SK-N-SH (cell line): ENCODE results near the gene FAM89B. TPM values are rescaled to one million over a fixed set of nuclear protein-coding genes. Genes with fewer than 3 reads are reported as not detected.

Experiments
- CTCF ChIA-PET: fragments of 300-600, 350-600 bp; formaldehyde crosslinking; extraction: SDS; loops from one replicate; lab custom pipeline; 2021; lab: Yijun Ruan, JAX
- POLR2A ChIA-PET: fragments of 350-600 bp; sonication (Branson Sonifier 250); formaldehyde crosslinking; extraction: SDS; loops from one replicate; lab custom pipeline; 2020; ENCODE audit warnings: antibody characterized with exemption, inconsistent platforms; lab: Yijun Ruan, JAX
- DNase-seq: peaks from one replicate; pipeline ENCODE4 v3.0.0; 2012
- H2AFZ ChIP-seq: fragments of 200-600 bp; sonication (generic); 2 replicates; pipeline ENCODE4 v1.8.1; 2016; ENCODE audit warnings: antibody characterized with exemption, mild to moderate bottlenecking, low read depth
- H3F3A ChIP-seq: fragments of 200-600 bp; sonication (generic); replicated peaks from 2 replicates; pipeline ENCODE3; 2016; ENCODE audit warnings: antibody characterized with exemption, mild to moderate bottlenecking; ENCODE audit not compliant: insufficient read depth
- H3K27ac ChIP-seq, 2 experiments: fragments of 200-500 bp in 1 of 2; fragments of 200-600 bp in 1 of 2; sonication (Bioruptor generic) in 1 of 2; sonication (generic), shearing (Covaris generic) in 1 of 2; 2 replicates each; pipeline versions ENCODE4 v1.5.1 to v1.6.1; 2014 to 2016; ENCODE audit warnings: low read depth in 2 of 2, inconsistent platforms in 1 of 2, low read length in 1 of 2, mild to moderate bottlenecking in 1 of 2, mixed read lengths in 1 of 2
- H3K27me3 ChIP-seq: fragments of 200-600 bp; sonication (generic), shearing (Covaris generic); 2 replicates; pipeline ENCODE4 v1.6.1; 2016; ENCODE audit warnings: mixed run types; ENCODE audit not compliant: insufficient read depth
- H3K36me3 ChIP-seq, 2 experiments: fragments of 200-500 bp in 1 of 2; fragments of 200-600 bp in 1 of 2; sonication (Bioruptor generic) in 1 of 2; sonication (generic) in 1 of 2; replicated peaks in 1 of 2; 2 replicates each; pipeline versions ENCODE3 to v1.5.1; 2014 to 2016; ENCODE audit warnings: low read length in 1 of 2, mild to moderate bottlenecking in 1 of 2; ENCODE audit not compliant: insufficient read depth in 2 of 2, control insufficient read depth in 1 of 2
- H3K4me1 ChIP-seq, 2 experiments: fragments of 200-500 bp in 1 of 2; fragments of 200-600 bp in 1 of 2; sonication (Bioruptor generic) in 1 of 2; sonication (generic), shearing (Covaris generic) in 1 of 2; 2 replicates each; pipeline versions ENCODE4 v1.5.1 to v1.6.1; 2014 to 2016; ENCODE audit warnings: low read depth in 1 of 2, low read length in 1 of 2, mixed run types in 1 of 2; ENCODE audit not compliant: insufficient read depth in 2 of 2, control insufficient read depth in 1 of 2
- H3K4me2 ChIP-seq: fragments of 200-600 bp; sonication (generic), shearing (Covaris generic); 2 replicates; pipeline ENCODE4 v1.6.1; 2017; ENCODE audit warnings: mixed run types
- H3K4me3 ChIP-seq, 2 experiments: fragments of 200-500 bp in 1 of 2; fragments of 200-600 bp in 1 of 2; sonication (Bioruptor generic) in 1 of 2; sonication (generic), shearing (Covaris generic) in 1 of 2; 2 replicates each; pipeline versions ENCODE4 v1.5.1 to v1.8.1; 2014 to 2016; ENCODE audit warnings: low read depth in 2 of 2, inconsistent platforms in 1 of 2, low read length in 1 of 2, mild to moderate bottlenecking in 1 of 2, mixed read lengths in 1 of 2, moderate library complexity in 1 of 2
- H3K79me2 ChIP-seq: fragments of 200-600 bp; sonication (generic); 2 replicates; pipeline ENCODE4 v1.8.1; 2017; ENCODE audit warnings: mild to moderate bottlenecking; ENCODE audit not compliant: insufficient read depth
- H3K9ac ChIP-seq: fragments of 200-600 bp; sonication (generic); 2 replicates; pipeline ENCODE4 v1.6.1; 2017; ENCODE audit warnings: mixed run types
- H3K9me2 ChIP-seq: fragments of 200-600 bp; sonication (generic); 2 replicates; pipeline ENCODE4 v1.6.1; 2017; ENCODE audit warnings: mixed run types
- H3K9me3 ChIP-seq: fragments of 200-600 bp; sonication (generic); 2 replicates; pipeline ENCODE4 v1.6.1; 2017; ENCODE audit warnings: mixed run types, mild to moderate bottlenecking, moderate library complexity
- H4K20me1 ChIP-seq: fragments of 200-600 bp; sonication (generic); 2 replicates; pipeline ENCODE4 v1.6.1; 2017; ENCODE audit warnings: mild to moderate bottlenecking, mixed run types; ENCODE audit not compliant: insufficient read depth
- CTCF ChIP-seq: fragments of 200-600 bp; sonication (generic); IDR thresholded peaks from 2 replicates; pipeline ENCODE4 v1.6.1; 2017; ENCODE audit warnings: antibody characterized with exemption, mild to moderate bottlenecking, moderate library complexity
- FOXM1 ChIP-seq: IDR thresholded peaks from 2 replicates; pipeline ENCODE4 v1.4.0; 2012; ENCODE audit warnings: low read depth, mild to moderate bottlenecking
- GATA2 ChIP-seq: sonication (generic); formaldehyde crosslinking; IDR thresholded peaks from 2 replicates; pipeline ENCODE4 v1.5.0; 2020; ENCODE audit warnings: mild to moderate bottlenecking, missing genetic modification reagents
- MEF2A ChIP-seq: IDR thresholded peaks from 2 replicates; pipeline ENCODE4 v1.4.0; 2012; ENCODE audit warnings: low read depth, borderline replicate concordance
- MXI1 ChIP-seq: IDR thresholded peaks from 2 replicates; pipeline ENCODE4 v1.6.1; 2012; ENCODE audit warnings: mild to moderate bottlenecking, low read depth, low read length, improper control_type of control experiment
- NRF1 ChIP-seq: IDR thresholded peaks from 2 replicates; pipeline ENCODE4 v1.6.1; 2012; ENCODE audit warnings: low read depth, mild to moderate bottlenecking, low read length
- PBX3 ChIP-seq: IDR thresholded peaks from 2 replicates; pipeline ENCODE4; 2012
- RAD21 ChIP-seq: IDR thresholded peaks from 2 replicates; pipeline ENCODE4 v1.6.1; 2012; ENCODE audit warnings: mild to moderate bottlenecking, low read length
- RFX5 ChIP-seq: IDR thresholded peaks from 2 replicates; pipeline ENCODE4 v1.6.1; 2012; ENCODE audit warnings: mild to moderate bottlenecking, improper control_type of control experiment, low read length
- RXRA ChIP-seq: IDR thresholded peaks from 2 replicates; pipeline ENCODE4 v1.4.0; 2012; ENCODE audit warnings: low read depth, mild to moderate bottlenecking, borderline replicate concordance
- SMC3 ChIP-seq: IDR thresholded peaks from 2 replicates; pipeline ENCODE4 v1.6.1; 2012; ENCODE audit warnings: low read depth, low read length, improper control_type of control experiment
- TAF1 ChIP-seq: IDR thresholded peaks from 2 replicates; pipeline ENCODE4 v1.6.1; 2012; ENCODE audit warnings: low read depth, mild to moderate bottlenecking, low read length, moderate library complexity, borderline replicate concordance
- USF2 ChIP-seq: fragments of 150-350 bp; IDR thresholded peaks from 2 replicates; pipeline ENCODE4 v1.6.1; 2017; ENCODE audit warnings: antibody characterized with exemption, low read length, low read depth, borderline replicate concordance
- WGBS: methylation state at CpG from one replicate; pipeline ENCODE4 v1.1.6; 2017; ENCODE audit warnings: low lambda C conversion rate; 5-methylcytosine and 5-hydroxymethylcytosine counted together
- polyA plus RNA-seq, 3 experiments: library from polyadenylated mRNA; depleted of rRNA; stranded (reverse); fragments of >200 nt; gene quantifications; 2 replicates each; pipeline ENCODE4 v1.2.3, GENCODE V29; 2012

The FAM89B gene
- polyA plus RNA-seq, 1 of the 3 experiments (the other 2 are of a cell fraction): 65.3 TPM

DNA sequence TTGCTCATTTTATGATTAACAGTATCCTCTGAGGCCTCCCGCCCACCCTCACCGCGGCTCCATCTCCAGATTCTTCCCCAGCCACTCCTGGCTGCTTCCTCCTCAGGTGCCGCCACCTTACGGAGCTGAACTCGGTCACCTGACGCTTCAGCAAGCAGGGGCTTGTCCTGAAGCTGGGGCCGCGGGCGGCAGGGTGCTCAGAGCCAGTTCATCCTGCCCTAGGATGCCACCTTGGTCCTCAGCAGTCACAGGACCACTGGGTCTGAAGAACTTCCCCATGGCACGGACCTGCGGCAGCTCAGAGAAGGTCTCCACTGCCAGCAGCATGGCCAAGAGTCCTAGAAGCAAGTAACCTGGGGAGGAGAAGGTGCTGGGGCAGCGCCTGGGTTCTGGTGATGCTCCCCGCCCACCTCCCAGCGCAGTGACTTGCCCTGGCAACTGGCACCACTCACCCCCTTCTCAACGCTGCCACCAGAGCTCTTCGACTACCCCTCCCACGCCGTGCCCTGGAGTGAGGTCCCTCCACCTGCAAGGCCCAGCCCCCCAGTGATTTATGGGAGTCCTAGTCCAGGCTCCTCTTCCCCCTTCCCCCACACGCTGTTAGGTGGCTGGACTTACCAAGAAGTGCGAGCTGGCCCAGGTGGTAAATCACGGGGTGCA lies 20.6 kb downstream of the FAM89B start:
- TF ChIP-seq PBX3: no peak
- no peak for TF ChIP-seq USF2
- no peak for TF ChIP-seq RFX5
- TF ChIP-seq MEF2A: no peak
- TF ChIP-seq NRF1: no peak
- TF ChIP-seq FOXM1: no peak
- TF ChIP-seq GATA2 (CRISPR knock-in tag): no peak
- no peak for TF ChIP-seq TAF1
- POLR2A ChIA-PET: interaction anchor here (1.0 to 3.1 kb wide), 8 partner anchors 10 to 52 kb away, joined by 3 to 15 read pairs (median 4); partner anchors contain the start of genes EHBP1L1, FAM89B, PCNX3 and ZNRD2
- peaks cover 0 to 12% of the 10 kb centered on the region in 2 experiments; a peak in 1 of 4 replicates for H3K4me1 ChIP-seq
- no peak overlapping the region for H2AFZ ChIP-seq
- no peak overlapping the region for H3K9ac ChIP-seq
- H3K36me3 ChIP-seq: peaks cover 6 to 22% of the 10 kb centered on the region in 2 experiments
- CTCF ChIA-PET: interaction anchor here (0.8 to 12.8 kb wide), 22 partner anchors 7 to 427 kb away, joined by 3 to 216 read pairs (median 6); partner anchors contain the start of genes EHBP1L1, FAM89B, LTBP3 and MAP3K11
- no peaks in the 10 kb centered on the region for H3K9me2 ChIP-seq
- H3K27me3 ChIP-seq: no peaks in the 10 kb centered on the region
- H3F3A ChIP-seq: peaks cover 9% of the 10 kb centered on the region
- H3K9me3 ChIP-seq: no peaks in the 10 kb centered on the region
- 94% methylated on average over 14 of the region's 22 CpGs for WGBS
- H3K4me3 ChIP-seq: no peak overlapping the region
- peak; percentile 31 for DNase-seq
- no peaks in the 10 kb centered on the region for H4K20me1 ChIP-seq
- H3K4me2 ChIP-seq: no peak overlapping the region
- H3K79me2 ChIP-seq: no peaks in the 10 kb centered on the region
- H3K27ac ChIP-seq: peak overlapping the region in 1 of 2 experiments; percentile 25; a peak in 1 of 4 replicates

DNA sequence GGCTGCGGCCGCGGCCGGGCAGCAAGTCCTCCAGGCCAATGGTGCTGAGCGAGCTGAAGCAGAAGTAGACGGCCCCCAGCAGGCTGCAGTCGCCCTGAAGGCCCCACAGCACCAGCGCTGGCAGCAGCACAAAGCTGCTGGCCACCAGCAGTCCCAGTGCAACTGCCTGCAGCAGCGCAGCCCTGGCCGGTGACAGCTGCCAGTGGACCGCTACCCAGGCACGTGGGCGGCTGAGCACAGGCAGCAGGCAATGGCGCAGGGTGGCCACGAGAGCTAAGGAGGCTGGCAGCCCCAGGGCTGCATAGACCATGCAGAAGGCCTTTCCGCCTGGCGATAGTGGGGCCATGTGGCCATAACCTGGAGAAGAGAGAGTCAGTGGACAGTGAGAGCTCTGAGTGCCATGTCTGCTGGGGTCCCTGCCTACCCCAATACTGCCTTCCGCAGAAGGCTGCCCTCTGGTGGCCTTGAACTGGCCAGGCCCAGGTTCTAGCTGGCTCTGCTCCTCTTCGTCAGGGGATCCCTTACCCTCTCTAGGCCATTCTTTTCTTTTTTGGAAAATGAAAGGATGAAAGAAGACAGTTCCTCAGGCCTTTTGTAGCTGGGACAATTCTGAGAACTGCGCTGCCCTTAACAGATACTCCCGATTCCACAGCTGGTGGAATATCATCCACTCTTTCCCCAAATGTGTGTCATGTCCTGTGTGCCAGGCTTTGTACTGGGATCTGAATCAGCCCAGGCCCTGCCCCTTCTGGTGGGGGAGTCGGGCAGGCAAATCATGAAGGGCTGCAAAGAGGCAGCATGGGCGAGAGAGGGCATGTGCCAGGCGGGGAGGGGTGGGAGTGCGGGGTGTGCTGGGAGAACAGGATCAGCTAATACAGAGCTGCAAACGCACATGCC lies 21.4 kb downstream of the FAM89B start:
- Histone ChIP-seq H3K27me3 (no peaks in the 10 kb centered on the region), H2AFZ (no peak overlapping the region), H3K79me2 (no peaks in the 10 kb centered on the region), H3K9me3 (no peaks in the 10 kb centered on the region), H3F3A (peaks cover 9% of the 10 kb centered on the region), H3K4me3 (no peak overlapping the region; a peak in 1 of 4 replicates), H3K27ac (peak overlapping the region in 1 of 2 experiments; percentile 25; a peak in 1 of 4 replicates), H3K9ac (no peak overlapping the region), H3K4me1 (peaks cover 0 to 12% of the 10 kb centered on the region in 2 experiments; a peak in 1 of 4 replicates), H4K20me1 (no peaks in the 10 kb centered on the region), H3K9me2 (no peaks in the 10 kb centered on the region), H3K36me3 (peaks cover 12 to 30% of the 10 kb centered on the region in 2 experiments)
- ChIA-PET CTCF (interaction anchor here (0.8 to 12.8 kb wide), 27 partner anchors 8 to 426 kb away, joined by 3 to 216 read pairs (median 4); partner anchors contain the start of genes EHBP1L1, FAM89B, LTBP3 and MAP3K11), POLR2A (interaction anchor here (0.6 to 3.1 kb wide), 9 partner anchors 11 to 85 kb away, joined by 3 to 15 read pairs (median 4); partner anchors contain the start of genes EHBP1L1, FAM89B, PCNX3 and ZNRD2)
- TF ChIP-seq RAD21 (peak; percentile 42), MXI1 (peak; percentile 99), SMC3 (peak; percentile 50), CTCF (peak; percentile 68), RXRA (no peak)
- TF ChIP-seq, all 33 proteins: peak for 4
- no peak overlapping the region for H3K4me2 ChIP-seq
- WGBS: 87% methylated on average over 18 of the region's 26 CpGs
- DNase-seq: peak; percentile 84
